ENCODE measurements around the gene GPATCH2.

Gene GPATCH2

DNA sequence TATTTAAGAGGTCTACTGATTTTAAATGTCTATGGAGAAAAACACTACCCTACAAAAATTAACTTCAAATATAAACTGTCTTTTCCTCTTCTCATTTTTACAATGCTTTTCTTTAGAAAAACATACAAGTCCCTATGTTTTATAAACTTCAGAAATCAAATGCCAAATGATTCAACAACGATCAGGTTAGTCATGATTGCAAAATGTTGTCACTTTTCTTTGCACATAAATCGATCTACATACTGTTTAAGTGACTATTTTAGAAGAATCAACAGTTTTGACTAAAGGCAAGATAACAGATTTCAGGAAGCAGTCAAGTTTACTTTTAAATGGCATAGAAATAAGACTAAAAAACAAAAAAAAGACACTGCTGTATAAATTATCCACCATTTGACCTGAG is 168.7 kb downstream of the GPATCH2 start:
- H3K27ac ChIP-seq: no peak overlapping the region
- H3K4me3 ChIP-seq (ENCODE audit: low read depth, low read length): no peak overlapping the region

DNA sequence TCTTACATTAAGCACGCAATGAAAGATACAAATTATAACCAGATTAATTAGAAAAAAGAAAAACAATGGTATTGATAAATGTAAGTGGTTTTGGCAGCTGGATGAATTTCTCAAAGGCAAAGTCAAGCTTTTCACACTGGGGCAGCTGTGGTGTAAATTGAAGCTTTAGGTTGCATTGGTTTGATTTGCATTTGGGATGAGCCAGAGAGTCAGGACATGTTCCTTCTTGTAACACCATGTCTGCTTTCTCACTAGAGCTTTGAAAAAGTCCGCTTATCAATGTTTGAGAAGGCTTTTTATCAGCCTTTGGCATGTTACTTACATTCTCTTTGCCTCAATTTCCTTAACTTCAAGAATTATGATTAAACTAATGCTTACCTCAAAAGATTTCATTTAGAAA is 173.9 kb downstream of the GPATCH2 start:
- TF ChIP-seq, protein P1, sequence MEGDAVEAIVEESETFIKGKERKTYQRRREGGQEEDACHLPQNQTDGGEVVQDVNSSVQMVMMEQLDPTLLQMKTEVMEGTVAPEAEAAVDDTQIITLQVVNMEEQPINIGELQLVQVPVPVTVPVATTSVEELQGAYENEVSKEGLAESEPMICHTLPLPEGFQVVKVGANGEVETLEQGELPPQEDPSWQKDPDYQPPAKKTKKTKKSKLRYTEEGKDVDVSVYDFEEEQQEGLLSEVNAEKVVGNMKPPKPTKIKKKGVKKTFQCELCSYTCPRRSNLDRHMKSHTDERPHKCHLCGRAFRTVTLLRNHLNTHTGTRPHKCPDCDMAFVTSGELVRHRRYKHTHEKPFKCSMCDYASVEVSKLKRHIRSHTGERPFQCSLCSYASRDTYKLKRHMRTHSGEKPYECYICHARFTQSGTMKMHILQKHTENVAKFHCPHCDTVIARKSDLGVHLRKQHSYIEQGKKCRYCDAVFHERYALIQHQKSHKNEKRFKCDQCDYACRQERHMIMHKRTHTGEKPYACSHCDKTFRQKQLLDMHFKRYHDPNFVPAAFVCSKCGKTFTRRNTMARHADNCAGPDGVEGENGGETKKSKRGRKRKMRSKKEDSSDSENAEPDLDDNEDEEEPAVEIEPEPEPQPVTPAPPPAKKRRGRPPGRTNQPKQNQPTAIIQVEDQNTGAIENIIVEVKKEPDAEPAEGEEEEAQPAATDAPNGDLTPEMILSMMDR (IDR thresholded peaks at IDR 0.05; ENCODE audit: low read depth, low read length): no peak
- H3K9me3 ChIP-seq (ENCODE audit: severe bottlenecking): no peaks in the 10 kb centered on the region
- no peaks in the 10 kb centered on the region for H3K36me3 ChIP-seq
- DNase-seq: no peak
- no peak overlapping the region for H3K27ac ChIP-seq
- H3K4me3 ChIP-seq (ENCODE audit: low read depth, low read length): no peak overlapping the region
- H3K27me3 ChIP-seq (ENCODE audit: insufficient read depth, low read depth, severe bottlenecking): no peaks in the 10 kb centered on the region

More for the DNA sequence above, 168.7 kb downstream of the GPATCH2 start:
- Histone ChIP-seq H3K9me3 (ENCODE audit: severe bottlenecking) (no peaks in the 10 kb centered on the region), H3K27me3 (ENCODE audit: insufficient read depth, low read depth, severe bottlenecking) (no peaks in the 10 kb centered on the region), H3K36me3 (no peaks in the 10 kb centered on the region)
- TF ChIP-seq, protein P1 (IDR thresholded peaks at IDR 0.05; ENCODE audit: low read depth, low read length): no peak
- DNase-seq: no peak

DNA sequence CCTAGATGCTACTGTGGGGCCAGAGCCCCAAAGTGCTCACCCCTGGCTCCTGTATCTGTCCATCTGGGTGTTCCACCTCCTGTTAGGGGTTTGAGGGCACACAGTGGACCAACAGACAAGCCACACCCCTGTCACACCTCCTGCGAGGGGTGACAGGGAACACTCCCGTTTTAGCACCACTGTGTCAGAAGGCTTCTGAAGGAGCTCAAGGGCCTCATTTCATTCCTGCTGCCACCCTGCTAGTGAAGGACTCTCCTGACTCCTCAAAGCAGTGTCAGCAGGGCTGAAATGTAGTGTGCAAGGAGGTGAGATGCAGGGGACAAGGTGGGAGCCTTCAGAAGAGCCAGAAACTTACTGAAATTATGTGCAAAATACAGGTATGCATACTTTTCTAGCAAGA is 174.6 kb downstream of the GPATCH2 start:
- TF ChIP-seq, protein P1 (IDR thresholded peaks at IDR 0.05; ENCODE audit: low read depth, low read length): no peak
- Histone ChIP-seq H3K9me3 (ENCODE audit: severe bottlenecking) (no peaks in the 10 kb centered on the region), H3K27me3 (ENCODE audit: insufficient read depth, low read depth, severe bottlenecking) (no peaks in the 10 kb centered on the region), H3K27ac (no peak overlapping the region), H3K4me3 (ENCODE audit: low read depth, low read length) (no peak overlapping the region), H3K36me3 (no peaks in the 10 kb centered on the region)
- no peak for DNase-seq

DNA sequence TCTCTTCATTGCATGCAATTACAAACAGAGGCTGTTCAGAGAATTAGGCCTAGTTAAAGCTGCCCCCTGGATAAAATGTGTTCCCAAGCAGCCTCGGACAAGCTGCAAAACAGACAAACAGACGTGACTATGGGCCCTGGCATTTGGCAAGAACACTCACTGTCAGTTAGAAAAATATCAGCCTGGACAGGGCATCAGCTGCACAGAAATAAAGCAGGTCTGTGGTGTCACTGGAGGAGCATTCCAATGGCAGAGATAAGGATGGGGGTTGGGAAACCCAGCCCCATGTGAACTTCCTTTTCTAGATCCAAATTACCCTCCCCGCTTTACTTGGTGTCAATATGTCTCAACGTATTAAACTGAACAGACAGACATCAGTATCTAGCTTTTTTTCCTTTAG is 177.1 kb downstream of the GPATCH2 start:
- Histone ChIP-seq H3K36me3 (no peaks in the 10 kb centered on the region), H3K9me3 (ENCODE audit: severe bottlenecking) (no peaks in the 10 kb centered on the region)

DNA sequence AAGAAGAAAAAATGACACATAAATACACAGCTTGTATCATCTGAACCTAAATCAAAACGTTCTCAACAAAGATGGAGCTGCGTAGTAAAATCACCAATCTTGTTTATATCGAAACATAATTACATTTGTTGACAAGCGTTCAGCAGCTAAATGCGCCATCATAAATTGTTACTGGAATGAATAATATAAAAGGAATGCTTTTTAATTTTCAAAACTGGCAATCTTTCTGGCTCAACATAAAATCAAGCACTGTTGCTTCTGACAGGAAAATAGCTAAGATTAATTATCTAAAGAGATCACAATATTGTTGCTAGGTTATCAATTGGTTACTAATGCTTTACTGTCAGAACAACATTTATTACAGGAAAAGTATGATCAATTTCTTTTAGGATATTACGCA is 181.5 kb downstream of the GPATCH2 start:
- no peak for DNase-seq
- H3K27ac ChIP-seq: no peak overlapping the region
- TF ChIP-seq, protein P1 (IDR thresholded peaks at IDR 0.05; ENCODE audit: low read depth, low read length): no peak

More for the DNA sequence above, 177.1 kb downstream of the GPATCH2 start:
- Histone ChIP-seq H3K27ac (no peak overlapping the region), H3K27me3 (ENCODE audit: insufficient read depth, low read depth, severe bottlenecking) (no peaks in the 10 kb centered on the region), H3K4me3 (ENCODE audit: low read depth, low read length) (no peak overlapping the region)
- TF ChIP-seq, protein P1 (IDR thresholded peaks at IDR 0.05; ENCODE audit: low read depth, low read length): no peak
- DNase-seq: no peak

DNA sequence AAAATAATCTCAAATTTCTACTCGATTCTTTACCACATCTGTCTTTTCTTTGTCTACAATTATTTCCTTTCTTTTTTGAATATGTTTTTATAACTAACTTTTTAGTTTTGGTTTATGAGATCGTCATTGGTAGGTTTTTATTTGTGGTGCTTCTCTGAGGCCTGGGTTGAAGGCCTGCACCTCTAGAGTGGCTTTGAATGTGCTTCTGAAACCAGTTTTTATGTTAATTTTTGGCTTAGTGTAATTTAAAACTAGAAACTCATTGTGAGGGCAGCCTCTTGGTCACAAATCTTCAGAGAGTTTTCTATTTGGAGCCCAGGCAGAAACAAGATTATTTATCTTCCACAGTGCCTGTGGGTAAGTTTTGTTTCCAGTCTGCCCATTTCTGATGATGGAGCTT is 187.0 kb downstream of the GPATCH2 start:
- H3K27me3 ChIP-seq (ENCODE audit: insufficient read depth, low read depth, severe bottlenecking): no peaks in the 10 kb centered on the region
- no peak overlapping the region for H3K27ac ChIP-seq
- DNase-seq: no peak
- TF ChIP-seq, protein P1 (IDR thresholded peaks at IDR 0.05; ENCODE audit: low read depth, low read length): no peak
- no peaks in the 10 kb centered on the region for H3K9me3 ChIP-seq (ENCODE audit: severe bottlenecking)
- H3K36me3 ChIP-seq: 0 out of 2 replicates have a peak, but pooled peaks cover 3% of the 10 kb centered on the region
- H3K4me3 ChIP-seq (ENCODE audit: low read depth, low read length): no peak overlapping the region

More for the DNA sequence above, 181.5 kb downstream of the GPATCH2 start:
- Histone ChIP-seq H3K4me3 (ENCODE audit: low read depth, low read length) (no peak overlapping the region), H3K27me3 (ENCODE audit: insufficient read depth, low read depth, severe bottlenecking) (no peaks in the 10 kb centered on the region), H3K36me3 (0 out of 2 replicates have a peak, but pooled peaks cover 3% of the 10 kb centered on the region), H3K9me3 (ENCODE audit: severe bottlenecking) (no peaks in the 10 kb centered on the region)

Measured in WERI-Rb-1 (cell line).